ENCODE measurements around the gene NUPR1.
"Not testable (repeated sequence)": the region's sequence is repeated elsewhere in the genome, so short reads cannot be mapped to it uniquely, and the experiment has no call there.

The NUPR1 gene

GRCh38 chr16:28491970-28492474, 46.8 kb downstream of the NUPR1 start, which contains the start of gene CLN3:
TSS of gene CLN3 (minus strand) at chr16:28492074. CDS start at chr16:28491759, 315 bp downstream.
- no peaks in the 10 kb centered on the region for H3K27me3 ChIP-seq (ENCODE audit: insufficient read depth, poor library complexity, severe bottlenecking)
- no peak for TF ChIP-seq CTCF (IDR thresholded peaks at IDR 0.05; ENCODE audit: insufficient read depth, low read length)
- no peak for TF ChIP-seq POLR2AphosphoS5 (IDR thresholded peaks at IDR 0.05; ENCODE audit: low read depth)
- no peak for TF ChIP-seq GABPA (IDR thresholded peaks at IDR 0.05; ENCODE audit: low read depth)
- TF ChIP-seq SPI1 (IDR thresholded peaks at IDR 0.05; ENCODE audit: borderline replicate concordance, low read depth): no peak
- peak; percentile 19 for TF ChIP-seq REST (IDR thresholded peaks at IDR 0.05; ENCODE audit: insufficient replicate concordance, low read depth)
- peak; percentile 97 to 98 for DNase-seq (ENCODE audit: low read depth in 1 of 2, low spot score in 1 of 2)

GRCh38 chr16:28491230-28491969, 47.4 kb downstream of the NUPR1 start:
- Histone ChIP-seq H3K27me3 (ENCODE audit: insufficient read depth, poor library complexity, severe bottlenecking) (no peaks in the 10 kb centered on the region), H3K4me3 (replicated peaks; ENCODE audit: insufficient read depth, low read length) (peak overlapping the region; percentile 81), H3K27ac (replicated peaks) (peak overlapping the region; percentile 99)
- TF ChIP-seq SPI1 (IDR thresholded peaks at IDR 0.05; ENCODE audit: borderline replicate concordance, low read depth): peak; percentile 85
- TF ChIP-seq CTCF (IDR thresholded peaks at IDR 0.05; ENCODE audit: insufficient read depth, low read length): no peak
- peak; percentile 47 to 70 for DNase-seq (ENCODE audit: low read depth in 1 of 2, low spot score in 1 of 2)

More at GRCh38 chr16:28491970-28492474, 46.8 kb downstream of the NUPR1 start, which contains the start of gene CLN3:
- H3K27ac ChIP-seq (replicated peaks): peak within 1 kb of the TSS; percentile 99
- H3K4me3 ChIP-seq (replicated peaks; ENCODE audit: insufficient read depth, low read length): peak within 1 kb of the TSS; percentile 81

GRCh38 chr16:28486266-28486665, 52.5 kb downstream of the NUPR1 start:
- H3K27me3 ChIP-seq (ENCODE audit: insufficient read depth, poor library complexity, severe bottlenecking): no peaks in the 10 kb centered on the region
- no peak for TF ChIP-seq REST (IDR thresholded peaks at IDR 0.05; ENCODE audit: insufficient replicate concordance, low read depth)
- no peak for TF ChIP-seq SPI1 (IDR thresholded peaks at IDR 0.05; ENCODE audit: borderline replicate concordance, low read depth)
- TF ChIP-seq CTCF (IDR thresholded peaks at IDR 0.05; ENCODE audit: insufficient read depth, low read length): no peak
- TF ChIP-seq GABPA (IDR thresholded peaks at IDR 0.05; ENCODE audit: low read depth): no peak
- no peak for TF ChIP-seq POLR2AphosphoS5 (IDR thresholded peaks at IDR 0.05; ENCODE audit: low read depth)
- H3K4me3 ChIP-seq (replicated peaks; ENCODE audit: insufficient read depth, low read length): no peak overlapping the region
- DNase-seq (ENCODE audit: low read depth in 1 of 2, low spot score in 1 of 2): no peak
- no peak overlapping the region for H3K27ac ChIP-seq (replicated peaks)

GRCh38 chr16:28483361-28483760, 55.4 kb downstream of the NUPR1 start:
- not testable (repeated sequence) for H3K27ac ChIP-seq (replicated peaks); H3K4me3 ChIP-seq (replicated peaks; ENCODE audit: insufficient read depth, low read length); H3K27me3 ChIP-seq (ENCODE audit: insufficient read depth, poor library complexity, severe bottlenecking); DNase-seq (ENCODE audit: low read depth in 1 of 2, low spot score in 1 of 2)

Measured in HL-60 (cell line).